ENCODE data around the gene ASPHD1. TPM values are rescaled to one million over a fixed set of nuclear protein-coding genes. Genes with fewer than 3 reads are reported as not detected.

Gene ASPHD1
- total RNA-seq, 1 experiment from 2014 or later: 5.7 TPM

GRCh38 chr16:29857133-29857760, 43.0 kb upstream of the ASPHD1 start:
- no peak for TF ChIP-seq CTCF (IDR thresholded peaks at IDR 0.05; ENCODE audit: unreplicated experiment)
- no TSS peak for BruUV-seq (replicated peaks)
- Mint-ChIP-seq H3K36me3 (ENCODE audit: insufficient read depth, unreplicated experiment) (peaks cover 41% of the 10 kb centered on the region), H3K4me1 (ENCODE audit: insufficient read depth, unreplicated experiment) (peaks cover 6% of the 10 kb centered on the region), H3K27me3 (ENCODE audit: insufficient read depth, unreplicated experiment) (no peaks in the 10 kb centered on the region), H3K4me3 (ENCODE audit: unreplicated experiment) (no peak overlapping the region), H3K9me3 (ENCODE audit: unreplicated experiment) (no peaks in the 10 kb centered on the region), H3K27ac (ENCODE audit: low read depth, unreplicated experiment) (no peak overlapping the region)
- DNase-seq (ENCODE audit: unreplicated experiment): no peak
- POLR2A ChIA-PET: interaction anchor here (1.2 kb wide), 1 partner anchor 138 kb away, joined by 3 read pairs; the partner anchor contains the start of genes HIRIP3 and INO80E
- CTCF ChIA-PET: interaction anchor here (0.5 to 0.7 kb wide), 4 partner anchors 9 to 174 kb away, joined by 3 to 6 read pairs (median 4); no protein-coding TSS in a partner anchor
- intact Hi-C loops (cut with micrococcal nuclease): no loop called here

- no peak overlapping the region for H3K4me3 Mint-ChIP-seq (ENCODE audit: unreplicated experiment)
- no peaks in the 10 kb centered on the region for H3K9me3 Mint-ChIP-seq (ENCODE audit: unreplicated experiment)
- peaks cover 41% of the 10 kb centered on the region for H3K36me3 Mint-ChIP-seq (ENCODE audit: insufficient read depth, unreplicated experiment)
- peaks cover 8% of the 10 kb centered on the region for H3K4me1 Mint-ChIP-seq (ENCODE audit: insufficient read depth, unreplicated experiment)
- CTCF ChIA-PET: no interaction called here
- no peak for TF ChIP-seq CTCF (IDR thresholded peaks at IDR 0.05; ENCODE audit: unreplicated experiment)
- POLR2A ChIA-PET: interaction anchor here (1.2 kb wide), 1 partner anchor 10 kb away, joined by 3 read pairs; no protein-coding TSS in a partner anchor
- intact Hi-C loops (cut with micrococcal nuclease): no loop called here
- H3K27ac Mint-ChIP-seq (ENCODE audit: low read depth, unreplicated experiment): no peak overlapping the region
- no peaks in the 10 kb centered on the region for H3K27me3 Mint-ChIP-seq (ENCODE audit: insufficient read depth, unreplicated experiment)
- TSS peak; percentile 18 for BruUV-seq (replicated peaks)
- no peak for DNase-seq (ENCODE audit: unreplicated experiment)
Measured at GRCh38 chr16:29858149-29858849, 42.0 kb upstream of the ASPHD1 start.

GRCh38 chr16:29858974-29859373, 41.3 kb upstream of the ASPHD1 start:
- TF ChIP-seq CTCF (IDR thresholded peaks at IDR 0.05; ENCODE audit: unreplicated experiment): no peak
- intact Hi-C loops (cut with micrococcal nuclease): no loop called here
- BruUV-seq (replicated peaks): no TSS peak
- no peak for DNase-seq (ENCODE audit: unreplicated experiment)
- Mint-ChIP-seq H3K27me3 (ENCODE audit: insufficient read depth, unreplicated experiment) (no peaks in the 10 kb centered on the region), H3K27ac (ENCODE audit: low read depth, unreplicated experiment) (no peak overlapping the region), H3K9me3 (ENCODE audit: unreplicated experiment) (no peaks in the 10 kb centered on the region), H3K4me3 (ENCODE audit: unreplicated experiment) (no peak overlapping the region), H3K36me3 (ENCODE audit: insufficient read depth, unreplicated experiment) (peaks cover 41% of the 10 kb centered on the region), H3K4me1 (ENCODE audit: insufficient read depth, unreplicated experiment) (peaks cover 14% of the 10 kb centered on the region)
- CTCF ChIA-PET: no interaction called here
- POLR2A ChIA-PET: interaction anchor here (0.7 to 1.2 kb wide), 2 partner anchors 11 to 19 kb away, joined by 3 read pairs; no protein-coding TSS in a partner anchor

GRCh38 chr16:29860218-29860617, 40.1 kb upstream of the ASPHD1 start:
- no TSS peak for BruUV-seq (replicated peaks)
- POLR2A ChIA-PET: no interaction called here
- no peak overlapping the region for H3K4me3 Mint-ChIP-seq (ENCODE audit: unreplicated experiment)

More at GRCh38 chr16:29860218-29860617, 40.1 kb upstream of the ASPHD1 start:
- no peak overlapping the region for H3K27ac Mint-ChIP-seq (ENCODE audit: low read depth, unreplicated experiment)
- no peak for TF ChIP-seq CTCF (IDR thresholded peaks at IDR 0.05; ENCODE audit: unreplicated experiment)
- H3K27me3 Mint-ChIP-seq (ENCODE audit: insufficient read depth, unreplicated experiment): no peaks in the 10 kb centered on the region
- H3K4me1 Mint-ChIP-seq (ENCODE audit: insufficient read depth, unreplicated experiment): peaks cover 14% of the 10 kb centered on the region
- no peaks in the 10 kb centered on the region for H3K9me3 Mint-ChIP-seq (ENCODE audit: unreplicated experiment)
- peaks cover 35% of the 10 kb centered on the region for H3K36me3 Mint-ChIP-seq (ENCODE audit: insufficient read depth, unreplicated experiment)
- CTCF ChIA-PET: interaction anchor here (1.1 kb wide), 1 partner anchor 11 kb away, joined by 3 read pairs; no protein-coding TSS in a partner anchor
- DNase-seq (ENCODE audit: unreplicated experiment): no peak
- intact Hi-C loops (cut with micrococcal nuclease): loop anchor here (5.0 kb wide), 1 partner anchor 38 kb away; the partner anchor contains the start of gene MVP
